Large intestine (tissue), 3 donors: ENCODE measurements around the gene NTF3. TPM values are rescaled to one million over a fixed set of nuclear protein-coding genes. Genes with fewer than 3 reads are reported as not detected.

ENCODE experiments used
- DNase-seq, 2 donors: peaks; one replicate each; pipeline versions ENCODE4 v3.0.0 to v3.0.0-alpha.2; 2013
- H3K27ac ChIP-seq: one replicate; pipeline ENCODE4 v1.5.1; 2013; ENCODE audit warnings: low read length
- H3K27me3 ChIP-seq: 2 replicates; pipeline ENCODE4 v1.6.1; 2013; ENCODE audit warnings: low read length; ENCODE audit not compliant: control insufficient read depth, insufficient read depth
- H3K36me3 ChIP-seq: 2 replicates; pipeline ENCODE4 v1.6.1; 2013; ENCODE audit warnings: low read length; ENCODE audit not compliant: control insufficient read depth, insufficient read depth
- H3K4me1 ChIP-seq: one replicate; pipeline ENCODE4 v1.6.1; 2013; ENCODE audit warnings: low read length; ENCODE audit not compliant: control insufficient read depth, insufficient read depth
- H3K4me3 ChIP-seq: one replicate; pipeline ENCODE4 v1.5.1; 2013; ENCODE audit warnings: low read length
- H3K9me3 ChIP-seq: one replicate; pipeline ENCODE4 v1.6.1; 2013; ENCODE audit warnings: mild to moderate bottlenecking, low read depth, low read length, moderate library complexity; ENCODE audit not compliant: control insufficient read depth
- WGBS: methylation state at CpG from one replicate; pipeline ENCODE4 v1.1.5; 2013; ENCODE audit warnings: low lambda C conversion rate; ENCODE audit not compliant: insufficient coverage; 5-methylcytosine and 5-hydroxymethylcytosine counted together
- polyA plus RNA-seq: library from polyadenylated mRNA; unstranded; fragments of 120-200 nt; gene quantifications from one replicate; pipeline ENCODE4 v1.2.1, GENCODE V29; 2013

Gene NTF3
- polyA plus RNA-seq, 1 donor, result 2.1 TPM

- Histone ChIP-seq H3K4me1 (no peaks in the 10 kb centered on the region), H3K36me3 (no peaks in the 10 kb centered on the region), H3K27ac (no peak overlapping the region), H3K9me3 (no peaks in the 10 kb centered on the region), H3K27me3 (no peaks in the 10 kb centered on the region), H3K4me3 (no peak overlapping the region)
- no CpG with 5 or more reads among the region's 8 CpGs for WGBS
- no peak for DNase-seq
These were observed 29.6 kb upstream of the NTF3 start for GRCh38 chr12:5402009-5402935.

DNA sequence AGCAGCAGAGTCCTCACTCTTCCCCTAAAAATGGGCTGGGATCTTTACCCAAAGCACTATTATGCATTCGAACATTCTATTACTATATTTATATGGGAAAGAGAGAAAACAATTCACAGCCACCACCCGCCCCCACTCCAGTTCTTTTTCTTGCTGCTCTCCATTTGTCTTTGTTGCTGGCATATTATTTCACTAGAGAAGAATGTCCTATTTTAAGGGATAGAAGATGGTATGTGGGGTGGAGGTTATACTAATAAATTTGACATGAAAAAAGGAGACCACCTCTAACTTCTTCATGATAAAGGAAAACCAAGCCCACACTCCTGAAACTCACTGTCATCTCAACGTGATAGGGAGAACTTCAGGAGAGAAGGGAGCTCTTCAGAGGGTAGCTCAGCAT, 28.5 kb upstream of the NTF3 start:
- no peaks in the 10 kb centered on the region for H3K4me1 ChIP-seq
- no CpG with 5 or more reads among the region's 3 CpGs for WGBS
- H3K36me3 ChIP-seq, result no peaks in the 10 kb centered on the region
- no peak overlapping the region for H3K27ac ChIP-seq
- H3K27me3 ChIP-seq, result no peaks in the 10 kb centered on the region
- no peak for DNase-seq
- no peak overlapping the region for H3K4me3 ChIP-seq
- H3K9me3 ChIP-seq, result no peaks in the 10 kb centered on the region

GRCh38 chr12:5407034-5407856, 24.7 kb upstream of the NTF3 start:
- Histone ChIP-seq H3K9me3 (peaks cover 4% of the 10 kb centered on the region), H3K27ac (no peak overlapping the region), H3K36me3 (no peaks in the 10 kb centered on the region), H3K27me3 (no peaks in the 10 kb centered on the region), H3K4me3 (no peak overlapping the region), H3K4me1 (peaks cover 10% of the 10 kb centered on the region)
- 63% methylated on average over 2 of the region's 6 CpGs for WGBS
- no peak for DNase-seq

GRCh38 chr12:5409619-5410018, 22.3 kb upstream of the NTF3 start:
- Histone ChIP-seq H3K9me3 (peaks cover 4% of the 10 kb centered on the region), H3K27ac (no peak overlapping the region), H3K4me1 (peaks cover 10% of the 10 kb centered on the region), H3K4me3 (no peak overlapping the region), H3K36me3 (no peaks in the 10 kb centered on the region), H3K27me3 (no peaks in the 10 kb centered on the region)
- DNase-seq, result peak; percentile 53 to 79
- WGBS, result no CpG with 5 or more reads among the region's 1 CpG

- Histone ChIP-seq H3K4me1 (no peaks in the 10 kb centered on the region), H3K9me3 (peaks cover 3% of the 10 kb centered on the region), H3K36me3 (no peaks in the 10 kb centered on the region), H3K27ac (no peak overlapping the region), H3K27me3 (no peaks in the 10 kb centered on the region), H3K4me3 (no peak overlapping the region)
- WGBS, result 100% methylated on average over 1 of the region's 1 CpG
- no peak for DNase-seq
These were observed 15.3 kb upstream of the NTF3 start for GRCh38 chr12:5416571-5416970.

- Histone ChIP-seq H3K27ac (no peak overlapping the region), H3K27me3 (no peaks in the 10 kb centered on the region), H3K9me3 (no peaks in the 10 kb centered on the region), H3K4me1 (no peaks in the 10 kb centered on the region), H3K36me3 (no peaks in the 10 kb centered on the region), H3K4me3 (no peak overlapping the region)
- no peak for DNase-seq
These were observed 14.4 kb upstream of the NTF3 start for GRCh38 chr12:5417500-5417899.

DNA sequence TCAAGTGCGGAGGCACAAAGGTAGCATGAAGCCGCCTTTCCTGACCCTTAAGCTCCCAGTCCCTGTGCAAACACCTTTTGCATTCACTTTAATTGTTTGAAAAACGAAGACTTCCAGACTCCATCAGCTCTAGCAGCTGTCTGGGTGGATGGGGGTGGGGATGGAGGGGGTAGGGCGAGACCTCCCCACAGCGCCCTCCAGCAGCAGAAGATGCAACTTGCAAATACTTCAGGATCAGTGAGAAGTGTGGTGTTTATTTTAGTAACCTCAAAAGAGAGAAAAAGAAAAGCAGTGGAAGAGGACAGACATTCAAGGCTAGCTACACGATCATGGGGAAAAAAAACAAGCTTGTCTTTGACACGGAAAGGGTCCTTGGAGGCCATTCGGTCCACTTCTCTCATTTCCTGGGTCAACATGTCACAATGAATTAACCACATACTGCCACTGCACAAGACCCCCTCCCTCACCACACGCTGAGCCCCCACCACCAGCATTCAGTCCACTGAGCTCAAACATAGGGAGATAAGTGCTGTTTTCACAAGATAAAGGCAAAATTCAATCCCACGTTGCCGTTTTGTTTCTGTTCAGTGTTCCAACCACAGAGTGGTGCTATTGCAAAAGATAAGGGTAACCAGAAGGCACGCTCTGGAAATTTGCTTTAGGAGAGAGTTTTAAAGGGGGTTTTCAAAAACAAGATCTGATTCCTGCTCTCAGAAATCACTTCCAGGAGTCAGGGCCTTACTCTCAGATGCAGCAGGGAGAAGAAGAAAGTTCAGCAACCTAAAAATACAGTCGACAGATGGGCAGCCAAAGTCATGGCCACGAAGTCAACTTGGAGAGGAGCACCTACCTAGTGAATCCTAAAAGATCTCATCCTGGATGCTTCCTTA, 3.3 kb upstream of the NTF3 start:
- H3K27me3 ChIP-seq, result peaks cover 58% of the 10 kb centered on the region
- 0% methylated on average over 3 of the region's 14 CpGs for WGBS

DNA sequence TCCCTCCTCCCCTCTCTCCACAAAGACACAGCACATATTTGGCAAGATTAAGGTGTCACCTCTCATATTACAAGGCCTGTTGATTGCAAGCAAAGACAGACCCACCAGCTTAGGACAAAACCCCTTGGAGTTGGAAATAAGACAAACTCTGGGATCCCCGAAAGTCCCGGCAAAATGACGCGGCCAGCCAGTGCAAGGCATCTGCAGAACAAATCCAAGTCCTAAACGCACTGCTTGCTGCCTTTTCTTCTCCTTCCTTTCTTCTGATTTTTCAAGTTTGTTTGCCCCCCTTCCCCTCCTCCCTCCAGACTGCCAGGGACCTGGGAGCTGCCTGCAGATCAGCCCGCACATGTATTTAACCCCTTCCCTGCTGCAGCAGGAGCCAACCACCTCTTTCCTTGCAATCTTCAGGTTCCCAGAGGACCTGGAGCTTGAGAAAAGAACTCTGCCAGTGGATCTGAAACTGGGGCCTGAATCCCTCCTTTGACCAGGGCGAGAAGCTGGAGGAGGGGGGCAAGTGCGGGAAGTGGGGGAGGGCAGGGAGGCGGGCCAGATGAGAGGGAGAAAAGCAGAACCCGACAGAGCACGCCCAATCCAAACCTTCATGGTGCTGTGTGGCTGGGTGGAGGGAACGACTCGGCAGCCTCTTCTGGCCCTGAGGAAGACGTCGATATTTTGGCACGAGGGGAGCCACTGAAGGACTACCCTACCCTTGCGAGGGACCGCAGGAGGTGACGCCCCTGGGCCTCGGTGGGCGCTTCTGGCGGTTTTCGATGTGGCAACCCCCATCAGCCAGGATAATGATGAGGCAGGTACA, 2.0 kb upstream of the NTF3 start:
- 40% methylated on average over 1 of the region's 23 CpGs for WGBS
- H3K9me3 ChIP-seq, result peaks cover 6% of the 10 kb centered on the region
- H3K27ac ChIP-seq, result no peak overlapping the region
- H3K36me3 ChIP-seq, result no peaks in the 10 kb centered on the region
- peaks cover 70% of the 10 kb centered on the region for H3K27me3 ChIP-seq
- no peak overlapping the region for H3K4me3 ChIP-seq
- DNase-seq, result no peak
- peaks cover 9% of the 10 kb centered on the region for H3K4me1 ChIP-seq

More for the DNA sequence above, 3.3 kb upstream of the NTF3 start:
- Histone ChIP-seq H3K4me1 (peaks cover 9% of the 10 kb centered on the region), H3K36me3 (no peaks in the 10 kb centered on the region), H3K27ac (no peak overlapping the region), H3K4me3 (no peak overlapping the region), H3K9me3 (peaks cover 6% of the 10 kb centered on the region)
- DNase-seq, result peak in 1 of 2 donors; percentile 37

- no peak for DNase-seq
- no CpG with 5 or more reads among the region's 58 CpGs for WGBS
- no peaks in the 10 kb centered on the region for H3K36me3 ChIP-seq
- peaks cover 79% of the 10 kb centered on the region for H3K27me3 ChIP-seq
- H3K4me3 ChIP-seq, result peak overlapping the region; percentile 21
- peaks cover 6% of the 10 kb centered on the region for H3K9me3 ChIP-seq
- peaks cover 9% of the 10 kb centered on the region for H3K4me1 ChIP-seq
- H3K27ac ChIP-seq, result no peak overlapping the region
These were observed 986 bp upstream of the NTF3 start for GRCh38 chr12:5430641-5431603.
